Gastroesophageal sphincter (tissue), 3 donors: Measurements from ENCODE around the gene MOK.

Source experiments
- CTCF ChIP-seq, 4 experiments: fragments of 200-600 bp in 2 of 4; fragments of 450-650 bp in 2 of 4; sonication (generic) in 1 of 4; IDR thresholded peaks; one replicate each; pipeline ENCODE4 v1.5.1; 2017 to 2019; ENCODE audit warnings: antibody characterized with exemption in 4 of 4, mild to moderate bottlenecking in 2 of 4, moderate library complexity in 2 of 4
- EP300 ChIP-seq: sonication (generic); formaldehyde crosslinking; IDR thresholded peaks from one replicate; pipeline ENCODE4 v1.6.1; 2017; ENCODE audit warnings: antibody characterized with exemption, mild to moderate bottlenecking
- POLR2A ChIP-seq, 2 donors: fragments of 450-650 bp; IDR thresholded peaks; one replicate each; pipeline ENCODE4 v1.6.1; 2017; ENCODE audit warnings: antibody characterized with exemption in 2 of 2, mild to moderate bottlenecking in 2 of 2, moderate library complexity in 1 of 2
- POLR2AphosphoS5 ChIP-seq: sonication (generic); formaldehyde crosslinking; IDR thresholded peaks from one replicate; pipeline ENCODE4 v1.6.1; 2017; ENCODE audit warnings: antibody characterized with exemption

- TF ChIP-seq CTCF (IDR thresholded peaks at IDR 0.05) (no peak), POLR2A (IDR thresholded peaks at IDR 0.05) (no peak), EP300 (no peak), POLR2AphosphoS5 (peak; percentile 49)
Observed at GRCh38 chr14:102255401-102256190, 49.4 kb downstream of the MOK start.
